OCI-LY7 (cell line): Measurements from ENCODE around the gene TNFRSF8. TPM values are rescaled to one million over a fixed set of nuclear protein-coding genes. Genes with fewer than 3 reads are reported as not detected.
A peak's percentile ranks its signal among the peaks of the same experiment; 100 is the strongest.
"Not testable (repeated sequence)": the region's sequence is repeated elsewhere in the genome, so short reads cannot be mapped to it uniquely, and the experiment has no call there.

ENCODE experiments used
- BruUV-seq: library from RNA; stranded (reverse); fragments of 400-500 nt; replicated peaks from 2 replicates; lab custom pipeline; 2021; lab: Mats Ljungman, UMichigan
- CTCF ChIA-PET: fragments of 300-600 bp; sonication (Branson Sonifier 250); formaldehyde crosslinking; loops from one replicate; lab custom pipeline; 2022; ENCODE audit warnings: antibody characterized with exemption; ENCODE audit not compliant: unreplicated experiment; lab: Charles Lee
- POLR2A ChIA-PET: fragments of 300-600 bp; sonication (Branson Sonifier 250); formaldehyde crosslinking; loops from one replicate; lab custom pipeline; 2022; ENCODE audit warnings: antibody characterized with exemption; lab: Charles Lee
- DNase-seq: peaks from one replicate; pipeline ENCODE4 v3.0.0-alpha.2; 2015; ENCODE audit warnings: low spot score
- H2AFZ ChIP-seq: fragments of 200-600 bp; sonication (generic), shearing (Covaris generic); 2 replicates; pipeline ENCODE4 v1.6.1; 2014; ENCODE audit warnings: mild to moderate bottlenecking, antibody characterized with exemption, low read length, moderate library complexity
- H3K27ac ChIP-seq: fragments of 200-600 bp; sonication (generic); 2 replicates; pipeline ENCODE4 v1.5.1; 2014; ENCODE audit warnings: mixed run types, low read depth, mild to moderate bottlenecking, moderate library complexity, low read length, inconsistent platforms; ENCODE audit not compliant: poor library complexity, severe bottlenecking
- H3K36me3 ChIP-seq: fragments of 200-600 bp; sonication (generic); 2 replicates; pipeline ENCODE4 v1.6.1; 2014; ENCODE audit warnings: mild to moderate bottlenecking, antibody characterized with exemption, low read length, moderate library complexity, mixed read lengths; ENCODE audit not compliant: insufficient read depth
- H3K4me1 ChIP-seq: fragments of 200-600 bp; sonication (generic); 2 replicates; pipeline ENCODE4 v1.5.1; 2014; ENCODE audit warnings: mild to moderate bottlenecking, low read length; ENCODE audit not compliant: insufficient read depth, poor library complexity, severe bottlenecking
- H3K4me2 ChIP-seq: fragments of 200-600 bp; sonication (generic); 2 replicates; pipeline ENCODE4 v1.6.1; 2014; ENCODE audit warnings: mild to moderate bottlenecking, low read length
- H3K4me3 ChIP-seq: fragments of 200-600 bp; sonication (generic); 2 replicates; pipeline ENCODE4 v1.5.1; 2014; ENCODE audit warnings: mild to moderate bottlenecking, low read depth, low read length; ENCODE audit not compliant: poor library complexity, severe bottlenecking
- H3K79me2 ChIP-seq: fragments of 200-600 bp; sonication (generic); 2 replicates; pipeline ENCODE4 v1.6.1; 2016; ENCODE audit warnings: low read depth, mild to moderate bottlenecking, low read length, moderate library complexity, mixed read lengths; ENCODE audit not compliant: insufficient read depth
- H3K9me2 ChIP-seq: fragments of 200-600 bp; sonication (generic); 2 replicates; pipeline ENCODE4 v1.6.1; 2016; ENCODE audit warnings: mild to moderate bottlenecking, low read length, mixed read lengths; ENCODE audit not compliant: insufficient read depth
- H3K9me3 ChIP-seq: fragments of 200-600 bp; sonication (generic); 2 replicates; pipeline ENCODE4 v1.6.1; 2014; ENCODE audit warnings: mild to moderate bottlenecking, mixed run types, low read length, mixed read lengths
- H4K20me1 ChIP-seq: fragments of 200-600 bp; sonication (generic); 2 replicates; pipeline ENCODE4 v1.6.1; 2014; ENCODE audit warnings: mild to moderate bottlenecking, antibody characterized with exemption, low read length, moderate library complexity, mixed read lengths; ENCODE audit not compliant: insufficient read depth
- EZH2phosphoT487 ChIP-seq: fragments of 200-600 bp; sonication (generic); IDR thresholded peaks from 2 replicates; pipeline ENCODE4 v1.6.1; 2018; ENCODE audit warnings: low read depth, borderline replicate concordance, mild to moderate bottlenecking, mixed run types, antibody characterized with exemption, low read length, moderate library complexity, mixed read lengths
- intact Hi-C: fragments of 100-400 bp; cut with micrococcal nuclease; formaldehyde crosslinking; loops from one replicate; pipeline ENCODE4 v1.10.0; 2022; ENCODE audit not compliant: unreplicated experiment
- total RNA-seq, 2 experiments: library from RNA; depleted of rRNA in 1 of 2; stranded (reverse); fragments of >200 nt in 1 of 2; shearing (Covaris generic) in 1 of 2; gene quantifications; 2 replicates each; pipeline ENCODE4 v1.2.3, GENCODE V29; 2014 to 2022
- TF ChIP-seq, protein P1 (sequence below): fragments of 200-600 bp; sonication (generic); conservative IDR thresholded peaks from 2 replicates; pipeline ENCODE4 v1.5.1; 2014; ENCODE audit warnings: mild to moderate bottlenecking, antibody characterized with exemption, low read length, moderate library complexity, mixed read lengths

The TNFRSF8 gene
- total RNA-seq, 2 experiments from 2014 or later: 0.29 TPM; not detected in 1

DNA sequence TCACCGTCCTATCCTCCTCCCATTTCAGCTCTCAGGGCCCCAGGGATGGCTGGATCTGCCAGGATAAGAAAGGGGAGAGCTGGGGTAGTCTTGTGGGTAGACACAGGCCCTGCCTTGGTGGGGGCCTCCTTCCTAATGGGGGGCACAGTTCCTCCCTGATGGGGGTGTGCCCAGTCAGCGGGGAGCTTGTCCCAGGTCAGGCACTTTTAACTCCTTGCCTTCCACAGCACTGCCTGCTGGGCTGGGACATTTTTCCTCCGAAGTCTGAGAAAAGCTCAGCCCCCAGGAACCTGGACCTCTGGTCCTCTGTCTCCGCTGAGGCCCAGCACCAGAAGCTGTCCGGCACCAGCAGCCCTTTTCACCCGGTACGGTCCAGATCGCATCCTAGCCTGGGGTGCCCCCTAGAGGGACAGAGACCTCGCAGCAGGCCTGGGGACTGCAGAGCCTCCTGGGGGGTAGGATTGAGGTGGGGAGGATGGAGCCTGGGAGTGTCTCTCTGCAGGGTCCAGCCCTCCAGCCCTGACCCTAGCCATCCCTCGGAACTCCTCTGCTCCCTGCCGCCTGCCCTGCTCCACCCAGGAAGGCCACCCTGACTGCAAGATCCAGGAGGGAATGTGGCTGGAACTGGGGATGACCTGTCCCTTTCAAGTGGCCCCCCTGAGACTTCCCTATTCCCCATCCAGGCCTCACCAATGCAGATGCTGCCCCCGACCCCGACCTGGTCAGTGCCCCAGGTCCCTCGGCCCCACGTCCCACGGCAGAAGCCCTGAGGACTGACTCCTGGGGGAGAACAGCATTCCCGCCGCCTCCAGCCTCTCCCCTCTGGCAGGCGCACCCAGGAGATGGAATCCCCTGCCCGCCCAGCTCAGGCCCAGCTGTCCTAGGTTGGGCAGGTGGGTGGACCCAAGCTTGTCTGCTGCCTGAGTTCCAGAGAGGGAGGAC is 31.8 kb upstream of the TNFRSF8 start:
- peak; percentile 63 for DNase-seq
- ChIA-PET POLR2A (interaction anchor here (0.7 to 1.0 kb wide), 4 partner anchors 10 to 39 kb away, joined by 3 to 5 read pairs (median 4); partner anchors contain the start of gene MIIP), CTCF (no interaction called here)
- Histone ChIP-seq H2AFZ (no peak overlapping the region), H4K20me1 (no peaks in the 10 kb centered on the region), H3K36me3 (peaks cover 26% of the 10 kb centered on the region; the same call in 1 of the 2 replicates), H3K27ac (no peak overlapping the region), H3K4me3 (no peak overlapping the region), H3K79me2 (no peaks in the 10 kb centered on the region), H3K9me3 (no peaks in the 10 kb centered on the region), H3K9me2 (no peaks in the 10 kb centered on the region), H3K4me1 (peaks cover 11% of the 10 kb centered on the region), H3K4me2 (no peak overlapping the region)
- no TSS peak for BruUV-seq
- TF ChIP-seq, protein P1, sequence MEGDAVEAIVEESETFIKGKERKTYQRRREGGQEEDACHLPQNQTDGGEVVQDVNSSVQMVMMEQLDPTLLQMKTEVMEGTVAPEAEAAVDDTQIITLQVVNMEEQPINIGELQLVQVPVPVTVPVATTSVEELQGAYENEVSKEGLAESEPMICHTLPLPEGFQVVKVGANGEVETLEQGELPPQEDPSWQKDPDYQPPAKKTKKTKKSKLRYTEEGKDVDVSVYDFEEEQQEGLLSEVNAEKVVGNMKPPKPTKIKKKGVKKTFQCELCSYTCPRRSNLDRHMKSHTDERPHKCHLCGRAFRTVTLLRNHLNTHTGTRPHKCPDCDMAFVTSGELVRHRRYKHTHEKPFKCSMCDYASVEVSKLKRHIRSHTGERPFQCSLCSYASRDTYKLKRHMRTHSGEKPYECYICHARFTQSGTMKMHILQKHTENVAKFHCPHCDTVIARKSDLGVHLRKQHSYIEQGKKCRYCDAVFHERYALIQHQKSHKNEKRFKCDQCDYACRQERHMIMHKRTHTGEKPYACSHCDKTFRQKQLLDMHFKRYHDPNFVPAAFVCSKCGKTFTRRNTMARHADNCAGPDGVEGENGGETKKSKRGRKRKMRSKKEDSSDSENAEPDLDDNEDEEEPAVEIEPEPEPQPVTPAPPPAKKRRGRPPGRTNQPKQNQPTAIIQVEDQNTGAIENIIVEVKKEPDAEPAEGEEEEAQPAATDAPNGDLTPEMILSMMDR: peak; percentile 86
- TF ChIP-seq EZH2phosphoT487: no peak
- intact Hi-C loops: loop anchor here (1.0 kb wide), 1 partner anchor 50 kb away; no protein-coding TSS in a partner anchor

DNA sequence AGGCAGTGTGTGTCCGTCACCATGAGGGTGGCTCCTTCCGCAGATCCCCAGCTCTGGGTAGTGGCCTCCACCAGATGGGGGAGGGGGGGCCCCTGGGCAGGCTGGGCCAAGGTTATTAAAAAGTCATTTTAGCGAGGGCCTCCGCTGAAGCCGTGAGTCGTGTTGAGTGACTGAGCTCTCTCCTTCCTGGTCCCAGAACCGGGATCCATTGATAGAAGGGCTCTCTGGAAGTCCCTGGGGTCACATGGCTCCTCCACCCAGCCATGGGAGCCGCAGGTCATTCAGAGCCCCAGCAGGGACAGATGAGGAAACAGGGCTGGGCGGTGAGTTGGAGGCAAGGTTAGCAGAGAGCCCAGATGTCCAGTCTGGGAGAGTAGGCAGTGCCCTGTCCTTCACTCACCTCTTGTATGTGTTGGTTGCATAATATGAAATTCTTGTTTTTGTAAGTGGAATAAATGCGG is 30.9 kb upstream of the TNFRSF8 start:
- peaks cover 21% of the 10 kb centered on the region; the same call in 1 of the 2 replicates for H3K36me3 ChIP-seq
- H3K4me3 ChIP-seq: no peak overlapping the region
- no peak for DNase-seq
- H3K4me2 ChIP-seq: no peak overlapping the region
- POLR2A ChIA-PET: interaction anchor here (0.6 to 1.1 kb wide), 3 partner anchors 9 to 54 kb away, joined by 3 to 5 read pairs (median 3); partner anchors contain the start of gene MIIP
- H2AFZ ChIP-seq: no peak overlapping the region
- CTCF ChIA-PET: no interaction called here
- no peaks in the 10 kb centered on the region for H3K79me2 ChIP-seq
- no peaks in the 10 kb centered on the region for H3K9me2 ChIP-seq
- H3K27ac ChIP-seq: no peak overlapping the region
- H3K4me1 ChIP-seq: peaks cover 11% of the 10 kb centered on the region
- no peaks in the 10 kb centered on the region for H3K9me3 ChIP-seq
- intact Hi-C loops: no loop called here
- TF ChIP-seq, protein P1: no peak
- TF ChIP-seq EZH2phosphoT487: no peak
- BruUV-seq: no TSS peak
- no peaks in the 10 kb centered on the region for H4K20me1 ChIP-seq

DNA sequence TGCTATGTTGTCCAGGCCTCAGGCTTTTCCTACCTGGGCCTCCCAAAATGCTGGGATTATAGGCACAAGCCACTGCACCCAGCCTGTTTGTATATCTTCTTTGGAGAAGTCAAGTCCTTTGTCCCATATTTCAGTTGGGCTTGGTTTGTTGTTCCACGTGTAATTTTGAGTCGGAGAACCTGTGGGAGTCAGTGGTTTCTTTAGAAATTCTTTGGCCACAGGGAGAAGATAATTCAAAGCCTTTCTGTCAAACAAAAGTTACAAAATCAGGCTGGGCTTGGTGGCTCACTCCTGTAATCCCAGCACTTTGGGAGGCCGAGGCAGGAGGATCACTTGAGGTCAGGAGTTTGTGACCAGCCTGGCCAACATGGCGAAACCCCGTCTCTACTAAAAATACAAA is 29.7 kb upstream of the TNFRSF8 start:
- H3K27ac ChIP-seq, H3K4me3 ChIP-seq, H3K79me2 ChIP-seq, H4K20me1 ChIP-seq, H2AFZ ChIP-seq, DNase-seq, intact Hi-C loops, H3K9me2 ChIP-seq, BruUV-seq, CTCF ChIA-PET, H3K4me2 ChIP-seq, H3K9me3 ChIP-seq, POLR2A ChIA-PET: not testable (repeated sequence)
- peaks cover 15% of the 10 kb centered on the region for H3K4me1 ChIP-seq
- peaks cover 15% of the 10 kb centered on the region; the same call in 1 of the 2 replicates for H3K36me3 ChIP-seq
